Type B pancreatic cell (in vitro differentiated cells): Measurements from ENCODE around the gene KTN1. TPM values are rescaled to one million over a fixed set of nuclear protein-coding genes. Genes with fewer than 3 reads are reported as not detected.

Source experiments
- DNase-seq: peaks from one replicate; pipeline ENCODE4 v3.0.0; 2021; ENCODE audit warnings: mixed read lengths; ENCODE audit not compliant: unreplicated experiment; ENCODE audit errors: extremely low spot score
- H3K27ac Mint-ChIP-seq: 2 replicates; pipeline ENCODE4 v1.8.0; 2021; ENCODE audit warnings: mild to moderate bottlenecking, mixed read lengths
- H3K27me3 Mint-ChIP-seq: 2 replicates; pipeline ENCODE4 v1.8.0; 2021; ENCODE audit warnings: mixed read lengths
- H3K36me3 Mint-ChIP-seq: 2 replicates; pipeline ENCODE4 v1.8.0; 2021; ENCODE audit warnings: mixed read lengths
- H3K4me1 Mint-ChIP-seq: one replicate; pipeline ENCODE4 v1.8.0; 2021; ENCODE audit warnings: mixed read lengths; ENCODE audit not compliant: unreplicated experiment
- H3K4me3 Mint-ChIP-seq: 2 replicates; pipeline ENCODE4 v1.8.0; 2021; ENCODE audit warnings: mild to moderate bottlenecking, mixed read lengths
- H3K9me3 Mint-ChIP-seq: 2 replicates; pipeline ENCODE4 v1.8.0; 2021; ENCODE audit warnings: mixed read lengths
- total RNA-seq: library from RNA; stranded (reverse); gene quantifications from 2 replicates; pipeline ENCODE4 v1.2.1, GENCODE V29; 2021; ENCODE audit warnings: low replicate concordance
- TF ChIP-seq, protein P1 (sequence below): fragments of 200-600 bp; sonication (generic); conservative IDR thresholded peaks from 2 replicates; pipeline ENCODE4 v1.5.0; 2021; ENCODE audit warnings: antibody characterized with exemption, mild to moderate bottlenecking

The KTN1 gene
- total RNA-seq, 1 donor from 2014 or later, result 105 TPM

DNA sequence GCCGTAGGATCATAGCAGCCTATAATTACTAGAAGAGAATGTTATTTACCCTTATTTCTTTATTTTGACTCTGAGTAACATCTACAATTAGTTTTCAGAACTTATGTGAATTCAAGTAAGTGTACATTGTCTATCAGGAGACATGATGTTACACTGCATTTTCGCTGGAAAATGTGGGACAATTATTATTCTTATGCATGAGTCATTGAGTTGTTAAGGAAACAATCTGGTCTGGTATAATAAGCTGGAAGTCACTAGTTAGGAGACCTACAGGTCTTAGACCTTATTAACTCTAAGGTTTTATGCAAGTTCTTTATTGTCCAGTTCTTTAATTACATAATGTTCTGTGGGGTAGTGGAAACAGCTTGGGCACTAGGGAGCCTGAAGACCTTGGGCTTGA lies 5.8 kb downstream of the KTN1 start:
- H3K27ac Mint-ChIP-seq, result no peak overlapping the region
- H3K9me3 Mint-ChIP-seq, result no peaks in the 10 kb centered on the region
- no peaks in the 10 kb centered on the region for H3K36me3 Mint-ChIP-seq
- H3K27me3 Mint-ChIP-seq, result no peaks in the 10 kb centered on the region
- DNase-seq, result no peak
- peaks cover 31% of the 10 kb centered on the region for H3K4me1 Mint-ChIP-seq
- no peak overlapping the region for H3K4me3 Mint-ChIP-seq
- TF ChIP-seq, protein P1, sequence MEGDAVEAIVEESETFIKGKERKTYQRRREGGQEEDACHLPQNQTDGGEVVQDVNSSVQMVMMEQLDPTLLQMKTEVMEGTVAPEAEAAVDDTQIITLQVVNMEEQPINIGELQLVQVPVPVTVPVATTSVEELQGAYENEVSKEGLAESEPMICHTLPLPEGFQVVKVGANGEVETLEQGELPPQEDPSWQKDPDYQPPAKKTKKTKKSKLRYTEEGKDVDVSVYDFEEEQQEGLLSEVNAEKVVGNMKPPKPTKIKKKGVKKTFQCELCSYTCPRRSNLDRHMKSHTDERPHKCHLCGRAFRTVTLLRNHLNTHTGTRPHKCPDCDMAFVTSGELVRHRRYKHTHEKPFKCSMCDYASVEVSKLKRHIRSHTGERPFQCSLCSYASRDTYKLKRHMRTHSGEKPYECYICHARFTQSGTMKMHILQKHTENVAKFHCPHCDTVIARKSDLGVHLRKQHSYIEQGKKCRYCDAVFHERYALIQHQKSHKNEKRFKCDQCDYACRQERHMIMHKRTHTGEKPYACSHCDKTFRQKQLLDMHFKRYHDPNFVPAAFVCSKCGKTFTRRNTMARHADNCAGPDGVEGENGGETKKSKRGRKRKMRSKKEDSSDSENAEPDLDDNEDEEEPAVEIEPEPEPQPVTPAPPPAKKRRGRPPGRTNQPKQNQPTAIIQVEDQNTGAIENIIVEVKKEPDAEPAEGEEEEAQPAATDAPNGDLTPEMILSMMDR, result no peak

DNA sequence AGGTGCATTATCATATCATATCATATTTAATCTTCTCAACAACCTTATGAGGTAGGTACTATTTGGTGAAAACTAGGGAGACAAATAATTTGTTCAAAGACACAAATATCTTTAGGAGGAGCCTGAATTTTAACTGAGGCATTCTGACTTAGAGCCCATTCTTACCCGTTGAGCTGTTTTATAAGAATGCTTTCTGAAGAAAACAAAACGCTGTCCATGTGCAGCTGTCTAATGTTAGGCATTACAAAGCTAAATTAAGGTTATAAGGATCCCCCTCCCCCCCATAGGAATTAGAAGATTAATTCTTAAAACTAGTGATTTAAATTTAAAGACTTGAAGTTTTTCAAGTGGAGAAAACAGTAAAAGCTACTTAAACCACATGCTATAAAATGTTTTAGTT lies 6.4 kb downstream of the KTN1 start:
- no peak overlapping the region for H3K4me3 Mint-ChIP-seq
- H3K36me3 Mint-ChIP-seq, result no peaks in the 10 kb centered on the region
- no peak overlapping the region for H3K27ac Mint-ChIP-seq

DNA sequence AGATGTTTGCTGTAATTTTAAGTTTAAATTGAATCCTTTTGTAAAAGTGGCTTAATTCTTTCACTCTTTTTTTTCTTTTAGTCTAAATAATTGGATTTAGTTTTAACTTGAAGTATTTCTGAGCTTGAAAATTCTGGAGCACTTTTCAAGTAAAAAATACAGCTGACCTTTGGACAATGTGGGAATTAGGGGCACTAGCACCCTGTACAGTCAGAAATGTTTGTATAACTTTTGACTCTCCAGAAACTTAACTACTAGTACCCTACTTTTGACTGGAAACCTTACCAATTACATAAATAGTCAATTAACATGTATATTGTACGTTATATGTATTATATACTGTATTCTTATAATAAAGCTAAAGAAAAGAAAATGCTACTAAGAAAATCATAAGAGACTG lies 7.8 kb downstream of the KTN1 start:
- Mint-ChIP-seq H3K36me3 (no peaks in the 10 kb centered on the region), H3K9me3 (no peaks in the 10 kb centered on the region), H3K27me3 (no peaks in the 10 kb centered on the region), H3K27ac (no peak overlapping the region), H3K4me3 (no peak overlapping the region), H3K4me1 (peaks cover 28% of the 10 kb centered on the region)
- TF ChIP-seq, protein P1, result no peak
- DNase-seq, result no peak

More for the DNA sequence above, 6.4 kb downstream of the KTN1 start:
- DNase-seq, result no peak
- peaks cover 26% of the 10 kb centered on the region for H3K4me1 Mint-ChIP-seq
- TF ChIP-seq, protein P1, result no peak
- H3K27me3 Mint-ChIP-seq, result no peaks in the 10 kb centered on the region
- no peaks in the 10 kb centered on the region for H3K9me3 Mint-ChIP-seq

DNA sequence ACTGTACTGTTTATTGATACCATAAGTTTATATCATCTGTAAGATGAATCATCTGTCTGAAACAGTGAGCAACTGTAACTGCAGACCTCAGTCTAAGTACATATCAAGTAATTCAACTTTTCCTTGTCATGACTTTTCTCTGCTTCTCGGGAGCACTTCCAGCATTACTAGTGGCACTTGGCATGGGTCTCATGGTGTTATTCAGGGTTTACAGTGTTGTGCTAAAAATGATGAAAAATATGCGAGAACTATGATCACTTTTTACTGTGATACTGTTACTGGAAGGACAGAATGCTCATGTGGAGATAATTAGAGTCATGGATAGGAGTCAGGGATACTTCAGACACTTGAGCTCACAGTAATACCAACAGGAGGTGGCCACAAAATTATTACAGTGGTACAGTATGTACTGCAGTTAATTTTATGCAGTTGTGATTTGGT lies 8.3 kb downstream of the KTN1 start:
- H3K4me1 Mint-ChIP-seq, result peaks cover 28% of the 10 kb centered on the region
- DNase-seq, result no peak
- H3K9me3 Mint-ChIP-seq, result no peaks in the 10 kb centered on the region
- H3K36me3 Mint-ChIP-seq, result no peaks in the 10 kb centered on the region
- TF ChIP-seq, protein P1, result no peak
- H3K27ac Mint-ChIP-seq, result no peak overlapping the region
- no peak overlapping the region for H3K4me3 Mint-ChIP-seq
- no peaks in the 10 kb centered on the region for H3K27me3 Mint-ChIP-seq

DNA sequence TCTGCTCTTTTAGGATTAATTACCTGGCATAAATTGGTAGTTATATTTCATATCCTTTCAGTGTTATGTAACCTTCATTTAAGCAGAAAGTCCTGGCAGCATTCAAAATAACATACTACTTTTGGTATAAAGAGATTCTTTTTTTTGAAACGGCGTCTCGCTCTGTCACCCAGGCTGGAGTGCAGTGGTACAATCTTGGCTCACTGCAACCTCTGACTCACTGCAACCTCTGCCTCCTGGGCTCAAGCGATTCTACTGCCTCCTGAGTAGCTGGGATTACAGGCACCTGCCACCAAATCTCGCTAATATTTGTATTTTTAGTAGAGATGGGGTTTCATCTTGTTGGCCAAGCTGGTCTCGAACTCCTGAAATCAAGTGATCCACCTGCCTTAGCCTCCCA lies 9.2 kb downstream of the KTN1 start:
- Mint-ChIP-seq H3K27me3 (no peaks in the 10 kb centered on the region), H3K9me3 (no peaks in the 10 kb centered on the region), H3K4me1 (peaks cover 33% of the 10 kb centered on the region), H3K36me3 (no peaks in the 10 kb centered on the region), H3K4me3 (no peak overlapping the region), H3K27ac (no peak overlapping the region)
- TF ChIP-seq, protein P1, result no peak
- no peak for DNase-seq

DNA sequence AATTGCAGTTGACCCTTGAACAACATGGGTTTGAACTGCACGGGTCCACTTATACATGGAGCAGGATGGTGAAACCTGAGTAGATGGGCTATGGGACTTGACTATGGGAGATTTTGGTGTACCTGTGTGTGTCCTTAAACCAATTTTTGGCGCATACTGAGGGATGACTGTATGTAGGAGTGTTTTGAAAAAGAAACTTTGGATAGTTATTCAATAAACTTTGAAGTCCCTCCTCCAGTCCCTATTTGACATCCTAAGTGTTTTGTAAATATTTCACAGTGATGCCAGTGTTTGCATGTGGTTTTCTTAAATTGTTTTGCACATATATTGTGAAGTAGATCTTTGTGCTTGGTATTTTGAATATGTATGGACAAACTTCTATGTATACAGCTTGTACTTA lies 12.4 kb downstream of the KTN1 start:
- Mint-ChIP-seq H3K4me1 (peaks cover 24% of the 10 kb centered on the region), H3K27me3 (no peaks in the 10 kb centered on the region)
- DNase-seq, result no peak

More for the DNA sequence above, 12.4 kb downstream of the KTN1 start:
- peaks cover 12% of the 10 kb centered on the region for H3K36me3 Mint-ChIP-seq
- H3K4me3 Mint-ChIP-seq, result no peak overlapping the region
- peaks cover 5% of the 10 kb centered on the region for H3K9me3 Mint-ChIP-seq
- TF ChIP-seq, protein P1, result no peak
- no peak overlapping the region for H3K27ac Mint-ChIP-seq
